Stimulated activated CD8-positive, alpha-beta memory T cell treated with anti-CD3 and anti-CD28 coated beads, Interleukin-4, amount 100 ng/mL, for 24 hours (primary cell): ENCODE data around the gene APOLD1.
"Not testable (repeated sequence)": the region's sequence is repeated elsewhere in the genome, so short reads cannot be mapped to it uniquely, and the experiment has no call there.

Source experiments
- DNase-seq: peaks from one replicate; pipeline ENCODE4 v3.0.0-alpha.2; 2020; ENCODE audit warnings: low read depth

The APOLD1 gene

DNA sequence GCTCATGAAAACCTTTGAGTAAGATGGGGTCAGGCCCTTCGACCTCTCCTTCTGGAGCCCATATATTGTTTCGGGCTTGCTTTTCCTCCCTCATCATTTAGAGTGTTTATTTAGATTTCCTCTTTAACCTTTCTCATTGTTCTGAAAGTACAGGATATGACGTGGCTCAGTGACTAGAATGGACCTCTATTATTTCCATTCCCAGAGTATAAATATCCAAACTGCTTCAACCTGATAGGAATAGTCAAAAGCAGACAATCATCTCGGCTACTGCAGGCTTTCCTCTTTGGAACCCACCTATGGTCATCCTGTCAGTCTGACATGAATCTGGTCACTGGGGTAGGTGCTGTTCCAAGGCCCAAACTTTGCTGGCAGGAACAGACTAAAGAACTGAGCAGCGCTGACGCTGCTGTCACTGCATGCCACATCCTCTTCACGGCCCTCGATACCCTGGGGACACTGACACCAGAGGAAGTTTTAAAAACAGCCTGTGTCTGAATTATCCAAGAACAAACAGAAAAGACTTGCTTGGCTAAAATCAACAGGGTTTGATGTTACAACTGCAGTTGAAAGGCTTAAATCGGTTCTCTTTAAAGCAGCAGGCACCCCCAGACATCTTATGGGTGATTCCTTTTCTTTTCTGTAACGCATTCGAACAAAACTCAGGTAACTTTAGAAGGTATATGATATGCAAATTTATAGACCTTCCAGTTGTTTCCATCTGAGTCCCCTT, 22.7 kb downstream of the APOLD1 start:
- DNase-seq = no peak

DNA sequence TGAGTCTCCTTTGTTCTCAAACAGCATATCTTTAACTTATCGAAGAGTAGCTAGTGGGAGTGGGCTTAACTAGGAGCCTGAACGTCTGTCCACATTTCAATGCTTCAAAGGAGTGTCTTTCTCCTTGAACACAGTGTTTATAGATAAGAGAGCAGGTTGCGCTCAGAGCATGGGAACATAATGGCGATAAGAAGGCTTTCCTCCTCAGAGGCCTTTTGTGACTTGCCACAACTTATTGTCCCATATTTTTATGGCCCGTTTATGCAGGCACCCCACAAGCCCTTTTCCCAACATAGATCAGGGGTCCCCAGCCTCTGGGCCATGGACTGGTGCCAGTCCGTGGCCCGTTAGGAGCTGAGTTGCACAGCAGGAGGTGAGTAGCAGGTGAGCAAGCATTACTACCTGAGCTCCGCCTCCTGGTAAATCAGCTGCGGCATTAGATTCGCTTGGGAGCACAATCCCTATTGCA, 25.1 kb downstream of the APOLD1 start:
- no peak for DNase-seq

GRCh38 chr12:12811343-12811742, 25.9 kb downstream of the APOLD1 start:
- DNase-seq = no peak

GRCh38 chr12:12812174-12812573, 26.7 kb downstream of the APOLD1 start:
- no peak for DNase-seq

- no peak for DNase-seq
These were observed 27.2 kb downstream of the APOLD1 start for GRCh38 chr12:12812618-12813119.

- DNase-seq = peak; percentile 97
These were observed 28.0 kb downstream of the APOLD1 start, which contains the start of gene DDX47 for GRCh38 chr12:12813120-12814101. Gene DDX47, plus strand, starts transcription at chr12:12813346. Its CDS starts 22 bp downstream, at chr12:12813368.

DNA sequence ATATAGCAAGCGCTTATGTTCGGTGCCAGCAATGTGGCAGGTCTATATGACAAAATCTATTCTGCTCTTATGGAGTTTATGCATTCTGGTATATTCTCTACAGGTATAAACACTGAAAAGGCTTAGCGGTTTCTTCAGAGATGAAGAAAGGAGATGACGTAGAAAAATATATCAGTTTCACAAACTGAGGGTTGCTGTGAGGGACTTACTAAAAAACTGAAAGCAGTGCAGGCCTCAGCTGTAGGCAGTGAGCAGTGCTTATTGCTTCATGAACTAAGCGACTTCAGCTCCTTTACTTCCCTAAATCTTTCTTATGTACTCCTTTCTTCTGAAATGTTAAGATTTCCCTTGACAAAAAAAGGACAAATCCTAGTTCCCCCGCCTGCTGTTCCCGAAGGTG, 32.2 kb downstream of the APOLD1 start:
- DNase-seq = no peak

DNA sequence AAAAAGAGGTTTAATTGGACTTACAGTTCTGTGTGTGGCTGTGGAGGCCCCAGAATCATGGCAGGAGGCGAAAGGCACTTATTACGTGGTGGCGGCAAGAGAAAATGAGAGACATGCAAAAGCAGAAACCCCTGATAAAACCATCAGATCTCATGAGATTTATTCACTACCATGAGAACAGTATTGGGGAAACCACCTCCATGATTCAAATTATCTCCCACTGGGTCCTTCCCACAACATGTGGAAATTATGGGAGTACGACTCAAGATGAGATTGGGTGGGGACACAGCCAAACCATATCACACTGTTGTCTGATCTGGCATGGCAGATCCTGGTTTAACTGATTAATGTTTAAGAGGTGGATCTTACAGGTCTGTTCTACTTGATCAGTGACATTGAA, 33.2 kb downstream of the APOLD1 start:
- no peak for DNase-seq

DNA sequence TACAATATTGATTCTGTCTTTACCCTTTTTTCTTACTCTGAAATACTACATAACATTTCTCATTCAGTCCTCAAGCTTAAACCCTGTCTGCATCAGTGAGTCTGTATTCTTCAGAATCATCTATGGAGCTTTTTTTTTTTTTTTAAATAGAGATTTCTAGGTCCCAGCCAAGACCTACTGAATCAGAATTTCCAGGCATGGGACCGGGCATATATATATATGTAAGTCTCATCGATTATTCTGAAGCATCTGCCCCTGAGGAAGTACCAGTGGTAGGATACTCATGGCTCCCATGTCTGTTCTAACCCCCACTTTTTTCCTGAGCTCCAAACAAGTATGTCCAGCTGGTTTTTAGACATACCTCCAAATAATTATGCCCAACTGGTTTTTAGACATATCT, 33.8 kb downstream of the APOLD1 start:
- no peak for DNase-seq

- no peak for DNase-seq
These were observed 34.4 kb downstream of the APOLD1 start for GRCh38 chr12:12819752-12820311.

- not testable (repeated sequence) for DNase-seq
These were observed 34.9 kb downstream of the APOLD1 start for GRCh38 chr12:12820376-12820775.

GRCh38 chr12:12821975-12822374, 36.5 kb downstream of the APOLD1 start:
- DNase-seq = no peak

DNA sequence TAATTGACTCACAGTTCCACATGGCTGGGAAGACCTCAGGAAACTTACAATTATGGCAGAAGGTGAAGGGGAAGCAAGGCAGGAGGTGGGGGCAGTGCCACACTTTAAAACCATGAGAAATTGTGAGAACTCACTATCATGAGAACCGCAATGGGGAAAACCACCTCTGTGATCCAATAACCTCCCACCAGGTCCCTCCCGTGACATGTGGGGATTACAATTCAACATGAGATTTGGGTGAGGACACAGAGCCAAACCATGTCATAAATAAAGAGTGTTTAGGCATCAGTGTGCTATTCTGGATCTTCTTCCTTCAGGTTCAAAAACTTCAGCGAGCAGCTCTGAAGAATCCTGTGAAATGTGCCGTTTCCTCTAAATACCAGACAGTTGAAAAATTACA, 37.4 kb downstream of the APOLD1 start:
- no peak for DNase-seq

DNA sequence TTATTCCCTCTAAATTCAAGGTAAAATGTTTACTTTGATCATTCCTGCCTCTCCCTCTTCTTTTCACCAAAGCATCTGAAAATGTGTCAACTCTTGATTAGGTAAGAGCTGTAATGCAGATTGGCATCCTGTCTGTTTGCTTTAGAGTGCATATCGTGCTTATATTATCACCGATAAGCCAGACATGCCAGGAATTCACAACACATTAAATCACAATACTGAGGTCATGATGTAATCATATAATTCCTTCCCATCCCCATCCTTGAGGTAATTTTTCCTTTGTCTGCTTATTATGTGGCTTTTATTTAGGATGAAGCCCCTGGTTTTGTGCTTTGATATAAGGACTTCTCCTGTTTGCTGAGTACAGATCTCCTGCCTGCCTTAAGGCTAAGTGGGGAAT, 37.8 kb downstream of the APOLD1 start:
- DNase-seq = no peak

DNA sequence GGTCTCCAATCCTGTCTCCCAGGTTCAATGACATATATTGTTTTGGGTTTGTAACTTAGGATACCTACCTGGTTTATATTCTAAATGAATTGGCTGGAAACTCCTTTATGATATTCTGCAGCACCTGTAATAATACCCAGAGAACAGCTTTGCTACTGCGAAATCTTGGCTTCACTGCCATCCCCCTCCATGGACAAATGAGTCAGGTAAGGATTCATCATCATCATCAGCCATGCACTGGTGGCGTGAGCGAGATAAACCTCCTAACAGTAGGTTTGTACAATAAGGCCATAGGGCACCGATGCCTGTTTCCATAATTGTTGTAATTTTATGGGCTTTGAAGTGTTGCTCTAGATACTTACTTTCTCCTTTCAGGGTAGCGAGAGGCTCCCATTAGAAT, 38.4 kb downstream of the APOLD1 start:
- no peak for DNase-seq

DNA sequence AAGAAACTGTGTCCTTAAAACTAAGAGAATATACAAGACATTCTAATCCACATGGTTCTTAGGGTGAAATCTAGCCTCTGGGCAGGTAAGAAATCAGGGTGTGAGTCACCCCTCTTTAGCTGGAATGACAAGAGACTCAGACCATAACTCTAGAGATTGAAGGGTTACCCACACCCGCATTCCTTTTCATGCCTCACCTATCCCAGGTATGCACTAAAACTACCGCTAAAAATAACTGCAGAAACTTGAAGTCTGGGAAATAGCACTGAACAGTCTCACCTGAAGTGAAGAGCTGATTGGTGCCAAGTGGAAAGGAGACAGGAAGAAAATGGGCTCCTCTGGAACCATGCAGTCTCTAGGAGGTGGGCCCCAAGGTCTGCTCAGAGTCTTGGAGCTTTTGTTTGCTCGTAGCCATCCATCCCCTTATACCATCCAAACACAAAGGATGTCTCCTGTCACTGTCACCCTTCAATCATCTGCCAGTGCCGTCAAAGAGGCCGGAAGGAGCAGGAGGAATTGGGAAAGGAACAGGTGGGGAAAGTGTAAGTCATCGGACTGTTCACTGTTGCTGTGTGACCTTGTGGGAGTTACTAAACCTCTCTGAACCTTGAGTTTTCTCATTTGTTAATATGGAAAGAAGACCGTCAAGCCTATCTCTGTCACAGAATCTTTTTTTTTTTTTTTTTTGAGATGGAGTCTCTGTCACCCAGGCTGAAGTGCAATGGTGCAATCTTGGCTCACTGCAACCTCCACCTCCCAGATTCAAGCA, 50.1 kb downstream of the APOLD1 start:
- no peak for DNase-seq

DNA sequence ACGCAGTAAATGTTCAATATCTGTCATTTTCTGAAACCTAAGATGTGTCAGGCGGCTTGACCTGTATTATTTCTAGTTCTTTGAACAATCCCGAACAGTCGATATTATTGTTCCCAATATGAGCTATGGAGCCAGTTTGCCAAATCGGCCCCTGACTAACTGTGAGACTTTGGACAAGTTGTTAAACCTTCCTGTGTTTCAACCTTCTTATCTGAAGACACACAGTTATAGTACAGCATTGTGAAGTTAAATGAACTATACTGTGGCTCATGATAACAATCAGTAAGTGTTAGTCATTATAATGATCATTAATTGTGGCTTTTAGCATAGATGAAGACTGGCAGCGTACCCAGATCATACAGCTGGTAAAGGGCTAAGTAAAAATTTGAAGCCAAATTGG, 51.1 kb downstream of the APOLD1 start:
- DNase-seq = no peak

- peak; percentile 7 for DNase-seq
These were observed 51.8 kb downstream of the APOLD1 start for GRCh38 chr12:12837025-12837812.

DNA sequence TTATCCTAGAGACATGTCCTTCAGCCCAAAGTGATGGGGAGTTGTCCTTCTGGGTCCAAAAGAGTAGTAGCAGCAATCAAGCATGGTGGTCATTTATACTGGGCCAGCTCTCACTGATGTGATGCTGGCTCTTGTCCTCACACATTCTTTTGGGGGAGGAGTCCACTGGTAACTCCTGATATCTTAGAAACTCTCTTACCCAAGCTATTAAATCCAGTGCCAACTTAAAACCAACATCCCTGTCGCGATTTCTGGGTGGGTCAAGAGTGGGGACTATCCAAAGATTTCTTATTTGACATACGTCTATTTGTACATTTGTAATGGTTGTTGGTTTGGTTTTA, 52.3 kb downstream of the APOLD1 start:
- no peak for DNase-seq

DNA sequence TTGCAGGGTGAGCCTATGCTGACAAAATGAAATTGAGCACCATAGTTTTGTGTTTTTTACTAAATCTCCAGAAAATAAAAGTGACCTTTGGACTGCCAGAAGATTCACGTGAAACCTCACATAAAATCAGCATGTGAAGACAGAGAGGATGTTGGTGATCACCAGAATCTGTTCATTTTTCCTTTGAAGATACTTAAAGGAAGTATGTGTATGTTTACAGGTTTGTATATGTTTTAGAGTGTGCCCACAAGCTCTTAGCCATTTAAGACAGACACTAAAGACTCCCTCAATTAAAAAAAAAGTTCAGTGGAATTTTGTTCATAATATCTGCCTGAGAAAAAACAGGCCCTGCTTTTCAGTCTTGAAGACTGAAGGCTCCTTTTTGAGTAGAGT, 53.5 kb downstream of the APOLD1 start:
- no peak for DNase-seq

DNA sequence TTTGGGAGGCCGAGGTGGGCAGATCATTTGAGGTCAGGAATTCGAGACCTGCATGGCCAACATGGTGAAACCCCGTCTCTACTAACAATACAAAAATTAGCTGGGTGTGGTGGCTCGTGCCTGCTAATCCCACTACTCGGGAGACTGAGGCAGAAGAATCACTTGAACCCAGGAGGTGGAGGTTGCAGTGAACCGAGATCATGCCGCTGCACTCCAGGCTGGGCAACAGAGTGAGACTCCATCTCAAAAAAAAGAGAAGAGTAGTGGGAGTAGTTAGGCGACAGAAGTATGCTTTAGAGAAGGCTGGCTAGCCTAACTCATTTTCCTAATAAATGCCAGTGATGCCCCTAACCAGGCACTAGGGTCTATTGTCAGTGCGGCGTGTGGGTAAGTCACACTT, 54.0 kb downstream of the APOLD1 start:
- not testable (repeated sequence) for DNase-seq
